Measurements from ENCODE around the gene UBE2G2. TPM values are rescaled to one million over a fixed set of nuclear protein-coding genes. Genes with fewer than 3 reads are reported as not detected.

The UBE2G2 gene
- polyA plus RNA-seq, 1 donor (not counting 4 experiments of a cell fraction or from before 2014, with no cell fraction given): 106 TPM

DNA sequence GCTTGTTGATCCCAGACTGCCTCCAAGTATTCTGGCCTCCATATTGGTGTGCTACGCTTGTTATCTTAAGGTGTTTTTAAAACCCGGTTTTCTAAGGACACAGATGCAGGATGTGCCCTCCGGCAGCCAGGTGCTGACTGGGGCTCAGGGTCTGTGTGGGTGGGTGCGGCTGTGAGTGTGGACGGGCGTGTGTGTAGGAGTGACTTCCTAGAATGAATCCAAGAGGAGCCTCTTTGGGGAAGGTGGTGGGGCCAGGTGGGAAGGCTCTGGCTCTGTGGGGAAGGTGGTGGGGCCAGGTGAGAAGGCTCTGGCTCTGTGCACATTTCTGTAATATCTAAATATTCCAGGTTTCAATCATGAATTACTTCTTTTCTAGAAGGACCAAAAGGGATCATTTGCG is 77.4 kb downstream of the UBE2G2 start:
- Histone ChIP-seq H3K9me3 (ENCODE audit: control insufficient read depth, low read depth, low read length) (no peaks in the 10 kb centered on the region), H3K36me3 (ENCODE audit: control insufficient read depth in 2 of 2, extremely low read depth in 1 of 2, insufficient read depth in 2 of 2, low read length in 2 of 2) (no peaks in the 10 kb centered on the region), H3K79me2 (ENCODE audit: control insufficient read depth, insufficient read depth, low read length) (no peaks in the 10 kb centered on the region), H3K4me3 (ENCODE audit: control insufficient read depth in 2 of 3, extremely low read depth in 1 of 3, insufficient read depth in 2 of 3, low read depth in 1 of 3, low read length in 3 of 3) (no peak overlapping the region), H3K9ac (ENCODE audit: control insufficient read depth, extremely low read depth, insufficient read depth, low read length) (no peak overlapping the region), H3K27me3 (ENCODE audit: control insufficient read depth, extremely low read depth, insufficient read depth, low read length) (peaks cover 21% of the 10 kb centered on the region), H3K4me2 (ENCODE audit: control insufficient read depth, extremely low read depth, insufficient read depth, low read depth, low read length) (no peak overlapping the region), H3K4me1 (ENCODE audit: control insufficient read depth, extremely low read depth, insufficient read depth, low read length) (no peaks in the 10 kb centered on the region), H3K9me1 (ENCODE audit: control insufficient read depth, extremely low read depth, insufficient read depth, low read length) (no peaks in the 10 kb centered on the region), H3K27ac (ENCODE audit: control insufficient read depth, insufficient read depth, low read length) (no peak overlapping the region), H4K20me1 (ENCODE audit: control insufficient read depth, extremely low read depth, insufficient read depth, low read length) (no peaks in the 10 kb centered on the region), H2AFZ (ENCODE audit: control insufficient read depth, low read length) (no peak overlapping the region)
- dilution Hi-C loops (cut with MboI; ENCODE audit: extremely low pct_ligation_motif_present, low sequenced_read_pairs): no loop called here
- DNase-seq (ENCODE audit: low read depth, low spot score) (no peak), FAIRE-seq (no peak)
- TF ChIP-seq EZH2 (IDR thresholded peaks at IDR 0.05; ENCODE audit: low read length): no peak

DNA sequence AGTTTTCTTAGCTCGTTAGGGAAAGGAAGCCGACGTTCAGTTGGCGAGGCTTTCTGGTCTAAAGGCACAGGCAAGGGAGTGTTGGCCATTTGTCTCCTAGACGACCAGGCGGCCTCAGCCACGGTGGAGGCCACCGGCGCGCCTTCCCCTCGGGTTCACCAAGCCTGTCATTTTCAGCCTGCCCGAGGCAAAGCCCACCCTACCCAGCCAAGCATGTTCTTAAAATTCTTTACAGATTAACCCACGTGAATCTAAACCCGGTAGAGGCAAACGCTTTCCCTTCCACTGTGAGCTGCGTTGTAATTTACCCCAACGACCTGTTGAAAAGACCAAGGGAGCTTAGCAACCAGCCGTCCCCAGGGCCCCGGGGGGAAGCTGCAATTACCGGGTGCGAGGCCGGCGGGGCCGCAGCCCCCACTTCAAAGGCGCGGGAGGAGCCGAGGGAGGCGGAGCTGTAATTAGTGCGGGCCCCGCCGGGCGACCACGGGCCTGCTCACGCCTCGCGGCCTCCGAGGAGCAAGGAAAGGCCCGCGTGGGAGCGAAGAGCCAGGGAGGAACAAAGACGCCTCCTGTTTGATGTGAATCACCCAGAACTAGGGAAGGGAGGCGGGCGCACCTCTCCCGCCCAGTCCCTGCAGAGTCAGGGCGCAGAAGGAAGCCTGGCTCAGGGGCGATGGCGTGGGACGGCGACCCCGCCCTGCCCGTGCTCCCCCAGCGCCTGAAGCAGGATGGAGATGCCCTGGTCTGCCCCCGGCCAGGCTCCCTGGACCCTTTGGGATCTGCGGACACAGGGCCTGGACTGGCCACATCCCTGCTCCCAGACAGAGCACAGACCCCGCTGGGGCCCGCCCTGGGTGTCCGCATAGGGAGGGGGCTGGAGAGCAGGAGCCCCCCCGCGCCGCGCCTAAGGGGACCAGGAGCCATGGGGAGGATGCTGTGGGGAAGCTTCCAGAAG is 78.2 kb downstream of the UBE2G2 start:
- H3K27me3 ChIP-seq (ENCODE audit: control insufficient read depth, extremely low read depth, insufficient read depth, low read length): peaks cover 26% of the 10 kb centered on the region
- DNase-seq (ENCODE audit: low read depth, low spot score): no peak

More for the DNA sequence above, 78.2 kb downstream of the UBE2G2 start:
- H3K9ac ChIP-seq (ENCODE audit: control insufficient read depth, extremely low read depth, insufficient read depth, low read length): no peak overlapping the region
- H3K4me2 ChIP-seq (ENCODE audit: control insufficient read depth, extremely low read depth, insufficient read depth, low read depth, low read length): no peak overlapping the region
- no peaks in the 10 kb centered on the region for H3K4me1 ChIP-seq (ENCODE audit: control insufficient read depth, extremely low read depth, insufficient read depth, low read length)
- H4K20me1 ChIP-seq (ENCODE audit: control insufficient read depth, extremely low read depth, insufficient read depth, low read length): no peaks in the 10 kb centered on the region
- TF ChIP-seq EZH2 (IDR thresholded peaks at IDR 0.05; ENCODE audit: low read length): no peak
- TF ChIP-seq, protein P1, sequence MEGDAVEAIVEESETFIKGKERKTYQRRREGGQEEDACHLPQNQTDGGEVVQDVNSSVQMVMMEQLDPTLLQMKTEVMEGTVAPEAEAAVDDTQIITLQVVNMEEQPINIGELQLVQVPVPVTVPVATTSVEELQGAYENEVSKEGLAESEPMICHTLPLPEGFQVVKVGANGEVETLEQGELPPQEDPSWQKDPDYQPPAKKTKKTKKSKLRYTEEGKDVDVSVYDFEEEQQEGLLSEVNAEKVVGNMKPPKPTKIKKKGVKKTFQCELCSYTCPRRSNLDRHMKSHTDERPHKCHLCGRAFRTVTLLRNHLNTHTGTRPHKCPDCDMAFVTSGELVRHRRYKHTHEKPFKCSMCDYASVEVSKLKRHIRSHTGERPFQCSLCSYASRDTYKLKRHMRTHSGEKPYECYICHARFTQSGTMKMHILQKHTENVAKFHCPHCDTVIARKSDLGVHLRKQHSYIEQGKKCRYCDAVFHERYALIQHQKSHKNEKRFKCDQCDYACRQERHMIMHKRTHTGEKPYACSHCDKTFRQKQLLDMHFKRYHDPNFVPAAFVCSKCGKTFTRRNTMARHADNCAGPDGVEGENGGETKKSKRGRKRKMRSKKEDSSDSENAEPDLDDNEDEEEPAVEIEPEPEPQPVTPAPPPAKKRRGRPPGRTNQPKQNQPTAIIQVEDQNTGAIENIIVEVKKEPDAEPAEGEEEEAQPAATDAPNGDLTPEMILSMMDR (optimal IDR thresholded peaks at IDR 0.05 in 1 of 3, IDR thresholded peaks at IDR 0.05 in 1 of 3, conservative IDR thresholded peaks at IDR 0.05 in 1 of 3; ENCODE audit: extremely low read depth in 1 of 3, insufficient read depth in 2 of 3, low read length in 3 of 3): no peak
- H3K4me3 ChIP-seq (ENCODE audit: control insufficient read depth in 2 of 3, extremely low read depth in 1 of 3, insufficient read depth in 2 of 3, low read depth in 1 of 3, low read length in 3 of 3): no peak overlapping the region
- H3K36me3 ChIP-seq (ENCODE audit: control insufficient read depth in 2 of 2, extremely low read depth in 1 of 2, insufficient read depth in 2 of 2, low read length in 2 of 2): no peaks in the 10 kb centered on the region
- dilution Hi-C loops (cut with MboI; ENCODE audit: extremely low pct_ligation_motif_present, low sequenced_read_pairs): no loop called here
- no peaks in the 10 kb centered on the region for H3K9me1 ChIP-seq (ENCODE audit: control insufficient read depth, extremely low read depth, insufficient read depth, low read length)
- FAIRE-seq: no peak
- no peaks in the 10 kb centered on the region for H3K79me2 ChIP-seq (ENCODE audit: control insufficient read depth, insufficient read depth, low read length)
- no peaks in the 10 kb centered on the region for H3K9me3 ChIP-seq (ENCODE audit: control insufficient read depth, low read depth, low read length)
- H3K27ac ChIP-seq (ENCODE audit: control insufficient read depth, insufficient read depth, low read length): no peak overlapping the region
- no peak overlapping the region for H2AFZ ChIP-seq (ENCODE audit: control insufficient read depth, low read length)
